OCI-LY7 (cell line): Measurements from ENCODE around the gene CIAO3. TPM values are rescaled to one million over a fixed set of nuclear protein-coding genes. Genes with fewer than 3 reads are reported as not detected.
"Not testable (repeated sequence)": the region's sequence is repeated elsewhere in the genome, so short reads cannot be mapped to it uniquely, and the experiment has no call there.

Experiments
- BruUV-seq: library from RNA; stranded (reverse); fragments of 400-500 nt; replicated peaks from 2 replicates; lab custom pipeline; 2021; lab: Mats Ljungman, UMichigan
- CTCF ChIA-PET: fragments of 300-600 bp; sonication (Branson Sonifier 250); formaldehyde crosslinking; loops from one replicate; lab custom pipeline; 2022; ENCODE audit warnings: antibody characterized with exemption; ENCODE audit not compliant: unreplicated experiment; lab: Charles Lee
- POLR2A ChIA-PET: fragments of 300-600 bp; sonication (Branson Sonifier 250); formaldehyde crosslinking; loops from one replicate; lab custom pipeline; 2022; ENCODE audit warnings: antibody characterized with exemption; lab: Charles Lee
- DNase-seq: peaks from one replicate; pipeline ENCODE4 v3.0.0-alpha.2; 2015; ENCODE audit warnings: low spot score
- H2AFZ ChIP-seq: fragments of 200-600 bp; sonication (generic), shearing (Covaris generic); 2 replicates; pipeline ENCODE4 v1.6.1; 2014; ENCODE audit warnings: mild to moderate bottlenecking, antibody characterized with exemption, low read length, moderate library complexity
- H3K27ac ChIP-seq: fragments of 200-600 bp; sonication (generic); 2 replicates; pipeline ENCODE4 v1.5.1; 2014; ENCODE audit warnings: mixed run types, low read depth, mild to moderate bottlenecking, moderate library complexity, low read length, inconsistent platforms; ENCODE audit not compliant: poor library complexity, severe bottlenecking
- H3K36me3 ChIP-seq: fragments of 200-600 bp; sonication (generic); 2 replicates; pipeline ENCODE4 v1.6.1; 2014; ENCODE audit warnings: mild to moderate bottlenecking, antibody characterized with exemption, low read length, moderate library complexity, mixed read lengths; ENCODE audit not compliant: insufficient read depth
- H3K4me1 ChIP-seq: fragments of 200-600 bp; sonication (generic); 2 replicates; pipeline ENCODE4 v1.5.1; 2014; ENCODE audit warnings: mild to moderate bottlenecking, low read length; ENCODE audit not compliant: insufficient read depth, poor library complexity, severe bottlenecking
- H3K4me2 ChIP-seq: fragments of 200-600 bp; sonication (generic); 2 replicates; pipeline ENCODE4 v1.6.1; 2014; ENCODE audit warnings: mild to moderate bottlenecking, low read length
- H3K4me3 ChIP-seq: fragments of 200-600 bp; sonication (generic); 2 replicates; pipeline ENCODE4 v1.5.1; 2014; ENCODE audit warnings: mild to moderate bottlenecking, low read depth, low read length; ENCODE audit not compliant: poor library complexity, severe bottlenecking
- H3K79me2 ChIP-seq: fragments of 200-600 bp; sonication (generic); 2 replicates; pipeline ENCODE4 v1.6.1; 2016; ENCODE audit warnings: low read depth, mild to moderate bottlenecking, low read length, moderate library complexity, mixed read lengths; ENCODE audit not compliant: insufficient read depth
- H3K9me2 ChIP-seq: fragments of 200-600 bp; sonication (generic); 2 replicates; pipeline ENCODE4 v1.6.1; 2016; ENCODE audit warnings: mild to moderate bottlenecking, low read length, mixed read lengths; ENCODE audit not compliant: insufficient read depth
- H3K9me3 ChIP-seq: fragments of 200-600 bp; sonication (generic); 2 replicates; pipeline ENCODE4 v1.6.1; 2014; ENCODE audit warnings: mild to moderate bottlenecking, mixed run types, low read length, mixed read lengths
- H4K20me1 ChIP-seq: fragments of 200-600 bp; sonication (generic); 2 replicates; pipeline ENCODE4 v1.6.1; 2014; ENCODE audit warnings: mild to moderate bottlenecking, antibody characterized with exemption, low read length, moderate library complexity, mixed read lengths; ENCODE audit not compliant: insufficient read depth
- EZH2phosphoT487 ChIP-seq: fragments of 200-600 bp; sonication (generic); IDR thresholded peaks from 2 replicates; pipeline ENCODE4 v1.6.1; 2018; ENCODE audit warnings: low read depth, borderline replicate concordance, mild to moderate bottlenecking, mixed run types, antibody characterized with exemption, low read length, moderate library complexity, mixed read lengths
- intact Hi-C: fragments of 100-400 bp; cut with micrococcal nuclease; formaldehyde crosslinking; loops from one replicate; pipeline ENCODE4 v1.10.0; 2022; ENCODE audit not compliant: unreplicated experiment
- total RNA-seq, 2 experiments: library from RNA; depleted of rRNA in 1 of 2; stranded (reverse); fragments of >200 nt in 1 of 2; shearing (Covaris generic) in 1 of 2; gene quantifications; 2 replicates each; pipeline ENCODE4 v1.2.3, GENCODE V29; 2014 to 2022
- TF ChIP-seq, protein P1 (sequence below): fragments of 200-600 bp; sonication (generic); conservative IDR thresholded peaks from 2 replicates; pipeline ENCODE4 v1.5.1; 2014; ENCODE audit warnings: mild to moderate bottlenecking, antibody characterized with exemption, low read length, moderate library complexity, mixed read lengths

CIAO3 gene
- total RNA-seq, 2 experiments from 2014 or later, result 156 to 169 TPM

DNA sequence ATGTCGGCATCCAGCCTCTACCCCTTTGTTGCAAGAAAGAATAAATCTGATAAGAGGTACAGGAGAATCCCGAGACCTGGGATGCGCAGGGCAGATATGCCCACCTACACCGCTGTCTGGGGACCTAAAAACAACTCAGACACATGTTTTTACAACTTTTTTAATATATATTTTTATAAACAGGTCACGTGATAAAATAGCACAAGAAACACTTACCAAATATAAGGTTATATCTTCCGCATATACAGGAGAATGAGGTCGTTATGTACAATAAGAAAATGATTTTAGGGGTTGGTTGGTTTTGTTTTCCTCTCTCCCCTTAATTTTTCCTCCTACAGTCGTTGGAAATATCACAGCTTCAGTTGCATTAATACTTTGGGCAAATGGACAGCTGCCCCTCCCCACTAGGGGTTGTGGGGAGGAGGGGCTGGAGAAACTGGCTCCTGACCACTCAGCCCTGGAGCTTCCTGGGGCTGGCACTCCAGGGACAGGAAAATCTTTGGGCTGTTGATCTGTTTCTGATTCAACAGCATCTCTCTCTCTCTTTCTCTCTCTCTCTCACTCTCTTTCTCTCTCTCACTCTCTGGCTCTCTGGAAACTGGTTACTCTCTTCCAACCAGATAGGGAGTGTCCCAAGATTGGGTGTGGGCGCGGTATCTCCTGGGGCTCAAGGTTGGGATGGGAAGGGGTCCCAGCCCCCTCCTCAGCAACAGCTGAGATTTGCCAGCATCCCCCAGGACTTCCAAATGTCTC is 48.3 kb downstream of the CIAO3 start:
- intact Hi-C loops, result no loop called here
- ChIA-PET CTCF (interaction anchor here (0.5 kb wide), 1 partner anchor 20 kb away, joined by 4 read pairs; no protein-coding TSS in a partner anchor), POLR2A (no interaction called here)
- TF ChIP-seq EZH2phosphoT487, result no peak
- TF ChIP-seq, protein P1, sequence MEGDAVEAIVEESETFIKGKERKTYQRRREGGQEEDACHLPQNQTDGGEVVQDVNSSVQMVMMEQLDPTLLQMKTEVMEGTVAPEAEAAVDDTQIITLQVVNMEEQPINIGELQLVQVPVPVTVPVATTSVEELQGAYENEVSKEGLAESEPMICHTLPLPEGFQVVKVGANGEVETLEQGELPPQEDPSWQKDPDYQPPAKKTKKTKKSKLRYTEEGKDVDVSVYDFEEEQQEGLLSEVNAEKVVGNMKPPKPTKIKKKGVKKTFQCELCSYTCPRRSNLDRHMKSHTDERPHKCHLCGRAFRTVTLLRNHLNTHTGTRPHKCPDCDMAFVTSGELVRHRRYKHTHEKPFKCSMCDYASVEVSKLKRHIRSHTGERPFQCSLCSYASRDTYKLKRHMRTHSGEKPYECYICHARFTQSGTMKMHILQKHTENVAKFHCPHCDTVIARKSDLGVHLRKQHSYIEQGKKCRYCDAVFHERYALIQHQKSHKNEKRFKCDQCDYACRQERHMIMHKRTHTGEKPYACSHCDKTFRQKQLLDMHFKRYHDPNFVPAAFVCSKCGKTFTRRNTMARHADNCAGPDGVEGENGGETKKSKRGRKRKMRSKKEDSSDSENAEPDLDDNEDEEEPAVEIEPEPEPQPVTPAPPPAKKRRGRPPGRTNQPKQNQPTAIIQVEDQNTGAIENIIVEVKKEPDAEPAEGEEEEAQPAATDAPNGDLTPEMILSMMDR, result no peak
- Histone ChIP-seq H3K4me1 (peaks cover 27% of the 10 kb centered on the region), H3K27ac (no peak overlapping the region), H3K36me3 (no peaks in the 10 kb centered on the region; the same call in 1 of the 2 replicates), H3K4me3 (no peak overlapping the region), H2AFZ (no peak overlapping the region), H3K9me2 (no peaks in the 10 kb centered on the region), H3K79me2 (0 out of 2 replicates have a peak, but pooled peaks cover 8% of the 10 kb centered on the region), H3K4me2 (no peak overlapping the region), H4K20me1 (no peaks in the 10 kb centered on the region), H3K9me3 (no peaks in the 10 kb centered on the region)
- no TSS peak for BruUV-seq
- no peak for DNase-seq

DNA sequence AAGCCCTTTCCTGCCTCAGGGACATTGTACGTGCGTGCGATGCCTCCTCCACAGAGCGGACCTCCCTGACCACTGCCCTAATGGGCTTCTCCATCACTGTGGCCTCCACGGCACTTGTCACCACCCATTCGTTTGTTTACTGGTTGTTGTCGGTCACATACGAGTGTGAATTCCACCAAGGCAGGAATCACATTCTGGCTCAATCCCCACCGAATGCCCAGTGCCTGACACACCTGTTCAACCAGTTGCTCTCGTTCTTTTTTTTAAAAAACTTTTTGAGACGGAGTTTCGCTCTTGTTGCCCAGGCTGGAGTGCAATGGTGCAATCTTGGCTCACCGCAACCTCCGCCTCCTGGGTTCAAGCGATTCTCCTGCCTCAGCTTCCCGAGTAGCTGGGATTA is 49.6 kb downstream of the CIAO3 start:
- POLR2A ChIA-PET, BruUV-seq, H3K27ac ChIP-seq, H3K4me3 ChIP-seq, H3K4me2 ChIP-seq, DNase-seq, H2AFZ ChIP-seq, H3K9me2 ChIP-seq, intact Hi-C loops, H3K79me2 ChIP-seq, CTCF ChIA-PET, H4K20me1 ChIP-seq, H3K9me3 ChIP-seq: not testable (repeated sequence)
- H3K4me1 ChIP-seq, result peaks cover 27% of the 10 kb centered on the region
- peaks cover 10% of the 10 kb centered on the region for H3K36me3 ChIP-seq

DNA sequence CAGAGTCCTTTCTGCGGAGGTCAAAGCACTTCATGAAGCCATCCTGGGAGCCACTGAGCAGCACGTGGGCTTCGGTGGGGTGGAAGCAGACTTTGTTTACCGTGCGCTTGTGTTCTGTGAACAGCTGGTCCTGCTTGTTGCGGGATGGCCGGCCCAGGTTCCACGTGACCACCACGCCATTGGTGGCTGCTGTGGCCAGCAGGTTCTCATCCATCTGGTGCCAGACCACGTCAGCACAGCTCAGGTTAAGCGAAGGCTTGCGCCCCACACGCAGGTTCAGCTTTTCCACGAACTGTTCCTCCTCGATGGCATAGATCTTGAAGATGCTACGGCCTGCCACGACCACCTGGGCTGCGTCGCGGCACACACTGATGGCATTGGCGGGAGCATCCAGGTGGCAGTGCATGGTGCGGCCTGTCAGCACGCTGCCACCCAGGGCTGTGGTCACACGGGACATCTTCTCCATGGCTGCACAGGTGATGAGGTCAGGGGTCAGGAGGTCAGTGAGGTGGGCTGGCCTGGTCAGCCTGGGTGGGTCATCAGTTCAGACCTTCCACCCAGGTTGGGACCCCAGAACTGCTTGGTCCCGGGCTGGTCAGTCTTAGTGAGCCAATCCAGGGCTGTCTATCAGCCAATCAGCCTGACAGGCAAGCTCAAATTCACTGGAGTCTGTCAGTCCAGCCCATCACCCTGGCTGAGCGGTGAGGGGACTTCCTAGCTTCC is 51.5 kb downstream of the CIAO3 start:
- CTCF ChIA-PET, result interaction anchor here (0.9 kb wide), 1 partner anchor 9 kb away, joined by 4 read pairs; the partner anchor contains the start of gene STUB1
- Histone ChIP-seq H3K9me3 (no peaks in the 10 kb centered on the region), H3K9me2 (no peaks in the 10 kb centered on the region), H4K20me1 (no peaks in the 10 kb centered on the region), H3K4me1 (peaks cover 24% of the 10 kb centered on the region), H3K36me3 (peaks cover 20% of the 10 kb centered on the region), H3K27ac (peak overlapping the region; percentile 29), H3K4me2 (peak overlapping the region; percentile 91), H2AFZ (no peak overlapping the region), H3K4me3 (peak overlapping the region; percentile 97), H3K79me2 (0 out of 2 replicates have a peak, but pooled peaks cover 8% of the 10 kb centered on the region)
- POLR2A ChIA-PET, result no interaction called here
- TF ChIP-seq, protein P1, result no peak
- no peak for TF ChIP-seq EZH2phosphoT487
- no peak for DNase-seq
- intact Hi-C loops, result no loop called here
- no TSS peak for BruUV-seq
